GM06990 (cell line): ENCODE data around the gene HCCS.

Experiments used
- DNase-seq: peaks from one replicate; pipeline ENCODE4 v3.0.0-alpha.2; 2011; ENCODE audit not compliant: insufficient read length; ENCODE audit errors: extremely low read depth
- H3K27me3 ChIP-seq: replicated peaks from 2 replicates; pipeline ENCODE4 v1.6.0; 2011; ENCODE audit warnings: low read length; ENCODE audit not compliant: control insufficient read depth, insufficient read depth
- H3K36me3 ChIP-seq: 2 replicates; pipeline ENCODE4 v1.5.1; 2011; ENCODE audit warnings: low read length; ENCODE audit not compliant: control insufficient read depth, insufficient read depth
- H3K4me3 ChIP-seq: replicated peaks from 2 replicates; pipeline ENCODE4 v1.5.1; 2011; ENCODE audit warnings: low read depth, mild to moderate bottlenecking, control low read depth, low read length
- CTCF ChIP-seq: IDR thresholded peaks from 2 replicates; pipeline ENCODE4 v1.5.1; 2011; ENCODE audit warnings: low read length, control low read depth, mild to moderate bottlenecking, inconsistent platforms; ENCODE audit not compliant: insufficient read depth, poor library complexity, severe bottlenecking

Gene HCCS

GRCh38 chrX:11124112-11124511 lies 13.0 kb downstream of the HCCS start:
- no peak for DNase-seq
- no peak overlapping the region for H3K4me3 ChIP-seq
- TF ChIP-seq CTCF, result no peak
- H3K27me3 ChIP-seq, result no peaks in the 10 kb centered on the region
- H3K36me3 ChIP-seq, result no peaks in the 10 kb centered on the region; the same call in 1 of the 2 replicates

- TF ChIP-seq CTCF, result no peak
- DNase-seq, result no peak
- no peaks in the 10 kb centered on the region for H3K27me3 ChIP-seq
Measured at GRCh38 chrX:11125060-11125459, 13.9 kb downstream of the HCCS start.

GRCh38 chrX:11129534-11130105 lies 18.5 kb downstream of the HCCS start:
- Histone ChIP-seq H3K4me3 (no peak overlapping the region), H3K27me3 (no peaks in the 10 kb centered on the region), H3K36me3 (no peaks in the 10 kb centered on the region)
- no peak for DNase-seq
- no peak for TF ChIP-seq CTCF

More at GRCh38 chrX:11125060-11125459, 13.9 kb downstream of the HCCS start:
- Histone ChIP-seq H3K4me3 (no peak overlapping the region), H3K36me3 (no peaks in the 10 kb centered on the region)

- H3K4me3 ChIP-seq, result no peak overlapping the region
- TF ChIP-seq CTCF, result no peak
- DNase-seq, result no peak
- H3K36me3 ChIP-seq, result no peaks in the 10 kb centered on the region
- H3K27me3 ChIP-seq, result no peaks in the 10 kb centered on the region
Measured at GRCh38 chrX:11130136-11130535, 19.0 kb downstream of the HCCS start.

GRCh38 chrX:11131146-11131545 lies 20.0 kb downstream of the HCCS start:
- no peak for TF ChIP-seq CTCF
- Histone ChIP-seq H3K4me3 (no peak overlapping the region), H3K27me3 (no peaks in the 10 kb centered on the region), H3K36me3 (no peaks in the 10 kb centered on the region)
- no peak for DNase-seq
